Measurements from ENCODE around the gene CEP120. TPM values are rescaled to one million over a fixed set of nuclear protein-coding genes. Genes with fewer than 3 reads are reported as not detected.
"Not testable (repeated sequence)": the region's sequence is repeated elsewhere in the genome, so short reads cannot be mapped to it uniquely, and the experiment has no call there.

CEP120 gene
- total RNA-seq, 1 experiment from 2014 or later, result 27.1 TPM

- DNase-seq, result no peak
- CTCF ChIA-PET, result no interaction called here
- H3K4me1 Mint-ChIP-seq (ENCODE audit: low read depth, unreplicated experiment), result peaks cover 15% of the 10 kb centered on the region
- no peak overlapping the region for H3K4me3 Mint-ChIP-seq (ENCODE audit: low read depth, unreplicated experiment)
- TF ChIP-seq, protein P1, sequence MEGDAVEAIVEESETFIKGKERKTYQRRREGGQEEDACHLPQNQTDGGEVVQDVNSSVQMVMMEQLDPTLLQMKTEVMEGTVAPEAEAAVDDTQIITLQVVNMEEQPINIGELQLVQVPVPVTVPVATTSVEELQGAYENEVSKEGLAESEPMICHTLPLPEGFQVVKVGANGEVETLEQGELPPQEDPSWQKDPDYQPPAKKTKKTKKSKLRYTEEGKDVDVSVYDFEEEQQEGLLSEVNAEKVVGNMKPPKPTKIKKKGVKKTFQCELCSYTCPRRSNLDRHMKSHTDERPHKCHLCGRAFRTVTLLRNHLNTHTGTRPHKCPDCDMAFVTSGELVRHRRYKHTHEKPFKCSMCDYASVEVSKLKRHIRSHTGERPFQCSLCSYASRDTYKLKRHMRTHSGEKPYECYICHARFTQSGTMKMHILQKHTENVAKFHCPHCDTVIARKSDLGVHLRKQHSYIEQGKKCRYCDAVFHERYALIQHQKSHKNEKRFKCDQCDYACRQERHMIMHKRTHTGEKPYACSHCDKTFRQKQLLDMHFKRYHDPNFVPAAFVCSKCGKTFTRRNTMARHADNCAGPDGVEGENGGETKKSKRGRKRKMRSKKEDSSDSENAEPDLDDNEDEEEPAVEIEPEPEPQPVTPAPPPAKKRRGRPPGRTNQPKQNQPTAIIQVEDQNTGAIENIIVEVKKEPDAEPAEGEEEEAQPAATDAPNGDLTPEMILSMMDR (IDR thresholded peaks at IDR 0.05; ENCODE audit: unreplicated experiment), result no peak
- no peaks in the 10 kb centered on the region for H3K27me3 Mint-ChIP-seq (ENCODE audit: unreplicated experiment)
- H3K36me3 Mint-ChIP-seq (ENCODE audit: insufficient read depth, unreplicated experiment), result no peaks in the 10 kb centered on the region
- no peaks in the 10 kb centered on the region for H3K9me3 Mint-ChIP-seq (ENCODE audit: low read depth, unreplicated experiment)
- no TSS peak for BruUV-seq (replicated peaks)
- intact Hi-C loops (cut with micrococcal nuclease; ENCODE audit: unreplicated experiment), result loop anchor here (2.0 to 5.0 kb wide), 3 partner anchors 91 to 904 kb away; partner anchors contain the start of gene CSNK1G3
- no peak overlapping the region for H3K27ac Mint-ChIP-seq (ENCODE audit: unreplicated experiment)
Measured at GRCh38 chr5:123421773-123422172, 1.4 kb downstream of the CEP120 start.

DNA sequence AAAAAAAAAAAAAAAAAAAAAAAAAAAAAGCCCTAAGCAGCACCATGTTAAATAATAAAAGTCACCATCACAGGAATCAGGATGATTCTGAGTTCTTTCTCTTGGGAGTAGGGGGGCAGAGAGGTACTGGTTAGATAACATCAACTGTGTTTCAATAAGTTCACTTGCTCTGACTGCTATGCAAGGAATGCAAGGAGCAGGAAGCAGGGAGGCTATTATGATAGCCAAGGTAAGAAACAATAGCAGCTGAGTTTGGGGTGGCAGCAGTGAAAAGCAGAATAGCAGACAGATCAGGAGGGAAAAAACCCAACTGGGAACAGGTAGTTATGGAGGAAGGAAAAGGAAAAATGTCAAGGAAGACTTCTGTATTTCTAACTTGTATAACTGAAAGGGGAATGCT lies 8.2 kb downstream of the CEP120 start:
- no peaks in the 10 kb centered on the region for H3K27me3 Mint-ChIP-seq (ENCODE audit: unreplicated experiment)
- H3K9me3 Mint-ChIP-seq (ENCODE audit: low read depth, unreplicated experiment), result no peaks in the 10 kb centered on the region
- intact Hi-C loops (cut with micrococcal nuclease; ENCODE audit: unreplicated experiment), result no loop called here

GRCh38 chr5:123412206-123412605 lies 11.0 kb downstream of the CEP120 start:
- Mint-ChIP-seq H3K36me3 (ENCODE audit: insufficient read depth, unreplicated experiment) (peaks cover 10% of the 10 kb centered on the region), H3K27ac (ENCODE audit: unreplicated experiment) (no peak overlapping the region), H3K27me3 (ENCODE audit: unreplicated experiment) (no peaks in the 10 kb centered on the region), H3K4me1 (ENCODE audit: low read depth, unreplicated experiment) (no peaks in the 10 kb centered on the region), H3K4me3 (ENCODE audit: low read depth, unreplicated experiment) (no peak overlapping the region), H3K9me3 (ENCODE audit: low read depth, unreplicated experiment) (no peaks in the 10 kb centered on the region)
- CTCF ChIA-PET, result interaction anchor here (0.7 kb wide), 1 partner anchor 12 kb away, joined by 3 read pairs; no protein-coding TSS in a partner anchor
- no peak for DNase-seq
- TF ChIP-seq, protein P1 (IDR thresholded peaks at IDR 0.05; ENCODE audit: unreplicated experiment), result no peak
- no TSS peak for BruUV-seq (replicated peaks)
- intact Hi-C loops (cut with micrococcal nuclease; ENCODE audit: unreplicated experiment), result no loop called here

More for the DNA sequence above, 8.2 kb downstream of the CEP120 start:
- no peak overlapping the region for H3K4me3 Mint-ChIP-seq (ENCODE audit: low read depth, unreplicated experiment)
- no peak overlapping the region for H3K27ac Mint-ChIP-seq (ENCODE audit: unreplicated experiment)
- no TSS peak for BruUV-seq (replicated peaks)
- H3K36me3 Mint-ChIP-seq (ENCODE audit: insufficient read depth, unreplicated experiment), result no peaks in the 10 kb centered on the region
- TF ChIP-seq, protein P1 (IDR thresholded peaks at IDR 0.05; ENCODE audit: unreplicated experiment), result no peak
- DNase-seq, result no peak
- CTCF ChIA-PET, result no interaction called here
- H3K4me1 Mint-ChIP-seq (ENCODE audit: low read depth, unreplicated experiment), result no peaks in the 10 kb centered on the region

DNA sequence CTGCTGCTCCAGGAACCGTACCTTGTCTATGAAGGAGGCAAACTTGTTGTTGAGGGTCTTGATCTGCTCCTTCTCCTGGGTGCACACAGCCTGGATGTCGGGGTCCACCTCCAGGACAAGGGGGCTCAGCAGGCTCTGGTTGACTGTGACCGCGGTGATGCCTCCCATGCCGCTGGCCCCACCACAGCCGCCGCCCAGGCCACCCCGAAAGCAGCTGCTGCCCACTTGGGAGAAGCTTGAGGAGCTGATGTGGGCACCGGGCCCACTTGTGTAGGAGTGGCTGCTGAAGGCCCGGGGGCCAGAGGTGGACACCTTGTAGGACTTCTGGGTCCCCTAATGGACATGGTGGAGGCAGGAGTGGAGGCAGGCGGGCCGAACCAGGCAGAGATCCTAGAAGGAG lies 21.2 kb downstream of the CEP120 start:
- H3K9me3 Mint-ChIP-seq (ENCODE audit: low read depth, unreplicated experiment); H3K27ac Mint-ChIP-seq (ENCODE audit: unreplicated experiment); intact Hi-C loops (cut with micrococcal nuclease; ENCODE audit: unreplicated experiment); H3K27me3 Mint-ChIP-seq (ENCODE audit: unreplicated experiment); H3K4me1 Mint-ChIP-seq (ENCODE audit: low read depth, unreplicated experiment); H3K4me3 Mint-ChIP-seq (ENCODE audit: low read depth, unreplicated experiment); DNase-seq; H3K36me3 Mint-ChIP-seq (ENCODE audit: insufficient read depth, unreplicated experiment); BruUV-seq (replicated peaks); CTCF ChIA-PET: not testable (repeated sequence)

DNA sequence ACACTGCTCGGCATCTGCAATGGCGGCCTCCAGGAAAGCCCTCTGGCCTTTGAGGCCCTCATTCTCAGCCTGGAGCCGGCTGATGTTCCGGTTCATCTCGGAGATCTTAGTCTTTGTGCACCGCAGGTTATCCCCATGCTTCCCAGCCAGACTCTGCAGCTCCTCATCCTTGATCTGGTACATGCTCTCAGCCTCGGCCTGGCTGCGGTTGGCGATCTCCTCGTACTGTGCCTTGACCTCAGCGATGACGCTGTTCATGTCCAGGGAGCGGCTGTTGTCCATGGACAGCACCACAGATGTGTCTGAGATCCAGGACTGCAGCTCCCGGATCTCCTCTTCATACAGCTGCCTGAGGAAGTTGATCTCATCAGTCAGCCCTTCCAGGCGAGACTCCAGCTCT lies 21.9 kb downstream of the CEP120 start:
- intact Hi-C loops (cut with micrococcal nuclease; ENCODE audit: unreplicated experiment), result no loop called here
- H3K4me3 Mint-ChIP-seq (ENCODE audit: low read depth, unreplicated experiment), result no peak overlapping the region
- no peaks in the 10 kb centered on the region for H3K9me3 Mint-ChIP-seq (ENCODE audit: low read depth, unreplicated experiment)
- TF ChIP-seq, protein P1 (IDR thresholded peaks at IDR 0.05; ENCODE audit: unreplicated experiment), result no peak
- CTCF ChIA-PET, result no interaction called here
- H3K27me3 Mint-ChIP-seq (ENCODE audit: unreplicated experiment), result no peaks in the 10 kb centered on the region
- H3K27ac Mint-ChIP-seq (ENCODE audit: unreplicated experiment), result no peak overlapping the region
- no peak for DNase-seq
- H3K36me3 Mint-ChIP-seq (ENCODE audit: insufficient read depth, unreplicated experiment), result peaks cover 7% of the 10 kb centered on the region
- no TSS peak for BruUV-seq (replicated peaks)
- no peaks in the 10 kb centered on the region for H3K4me1 Mint-ChIP-seq (ENCODE audit: low read depth, unreplicated experiment)

DNA sequence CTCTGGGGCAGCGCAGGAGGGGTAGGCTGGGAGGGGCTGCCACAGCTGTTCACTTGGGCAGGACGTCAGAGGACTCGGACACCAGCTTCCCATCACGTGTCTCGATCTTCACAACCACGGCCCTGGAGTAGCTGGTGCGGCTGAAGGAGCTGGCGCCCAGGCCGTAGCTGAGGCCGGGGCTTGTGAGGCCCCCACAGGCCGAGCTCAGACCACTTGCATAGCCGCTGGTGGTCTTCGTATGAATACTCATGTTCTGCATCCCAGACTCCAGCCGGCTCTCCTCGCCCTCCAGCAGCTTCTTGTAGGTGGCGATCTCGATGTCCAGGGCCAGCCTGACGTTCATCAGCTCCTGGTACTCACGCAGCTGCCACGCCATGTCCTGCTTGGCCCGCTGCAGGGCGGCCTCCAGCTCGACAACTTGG lies 22.3 kb downstream of the CEP120 start:
- H3K4me3 Mint-ChIP-seq (ENCODE audit: low read depth, unreplicated experiment); BruUV-seq (replicated peaks); H3K4me1 Mint-ChIP-seq (ENCODE audit: low read depth, unreplicated experiment); H3K36me3 Mint-ChIP-seq (ENCODE audit: insufficient read depth, unreplicated experiment); H3K27ac Mint-ChIP-seq (ENCODE audit: unreplicated experiment); DNase-seq; H3K9me3 Mint-ChIP-seq (ENCODE audit: low read depth, unreplicated experiment); intact Hi-C loops (cut with micrococcal nuclease; ENCODE audit: unreplicated experiment); H3K27me3 Mint-ChIP-seq (ENCODE audit: unreplicated experiment): not testable (repeated sequence)
- CTCF ChIA-PET, result interaction anchor here (0.6 kb wide), 1 partner anchor 1309 kb away, joined by 3 read pairs; no protein-coding TSS in a partner anchor
